ENCODE measurements around the gene KLHL12.

- no peak for TF ChIP-seq POLR2A (IDR thresholded peaks at IDR 0.05; ENCODE audit: low read length)
- no peak for TF ChIP-seq GATA1 (IDR thresholded peaks at IDR 0.05; ENCODE audit: low read depth, low read length)
These were observed 84.0 kb downstream of the KLHL12 start for GRCh38 chr1:202843081-202843480.

All from erythroblast (primary cell).